NCI-H128 (cell line): ENCODE results near the gene STK32B.

Experiments
- DNase-seq: peaks from one replicate; lab custom pipeline; 2025; ENCODE audit not compliant: unreplicated experiment; lab: John Stamatoyannopoulos, UW

STK32B gene

DNA sequence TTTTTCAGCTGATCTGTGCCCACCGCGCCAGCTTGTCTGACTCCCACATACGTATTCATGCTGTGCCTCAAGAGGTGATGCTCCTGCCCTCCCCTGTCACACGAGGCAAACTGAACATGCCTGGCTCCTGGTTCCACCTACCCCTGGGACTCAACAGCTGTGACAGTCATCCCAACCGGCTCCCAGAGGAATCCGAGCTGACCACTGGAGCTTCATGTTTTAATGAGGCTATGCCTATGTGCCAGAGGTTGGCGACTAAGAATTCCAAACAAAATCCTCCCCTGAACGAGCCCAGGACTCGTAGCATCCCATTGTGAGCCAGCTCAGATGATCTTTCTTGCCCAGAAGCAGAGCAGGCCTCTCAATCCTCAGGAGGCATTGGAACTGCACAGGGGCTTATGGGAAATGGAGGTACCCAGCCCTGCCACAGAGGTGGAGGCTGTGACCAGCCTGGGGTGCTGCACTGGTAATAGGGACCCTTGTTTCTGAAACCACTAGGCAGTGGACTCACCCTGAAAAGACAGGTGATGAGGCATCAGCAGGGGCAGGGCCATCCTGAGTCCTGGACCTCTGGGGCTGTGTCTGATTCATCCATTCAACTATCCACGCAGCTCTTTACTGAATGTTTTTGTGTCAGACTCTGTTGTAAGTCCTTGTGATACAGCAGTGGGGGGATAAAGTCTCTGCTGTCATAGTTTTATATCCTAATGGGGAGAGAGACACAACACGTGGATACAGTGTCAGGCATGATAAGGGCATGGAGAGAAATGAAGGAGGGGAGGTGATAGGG, 332.1 kb downstream of the STK32B start:
- no peak for DNase-seq

DNA sequence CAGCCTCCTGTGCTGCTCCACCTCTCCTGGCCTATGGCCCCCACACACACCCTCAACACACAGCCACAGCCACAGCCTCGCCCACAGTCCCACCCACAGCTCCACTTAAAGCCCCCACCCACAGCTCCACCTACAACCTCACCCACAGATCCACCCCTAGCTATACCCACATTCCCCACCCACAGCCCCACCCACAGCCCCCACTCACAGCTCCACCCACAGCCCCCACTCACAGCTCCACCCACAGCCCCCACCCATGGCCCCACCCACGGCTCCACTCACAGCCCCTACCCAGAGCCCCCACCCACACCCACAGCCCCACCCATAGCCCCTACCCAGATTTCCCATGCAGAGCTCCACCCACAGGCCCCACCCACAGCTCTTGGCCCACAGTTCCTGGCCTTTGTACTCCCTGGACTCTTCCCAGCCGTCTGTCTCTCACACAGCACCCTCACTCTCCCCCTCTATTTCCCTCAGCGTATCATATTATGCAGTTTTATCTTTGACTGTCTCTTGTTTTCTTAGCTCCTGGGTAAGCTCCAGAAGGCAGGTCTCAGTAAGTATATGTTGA, 334.5 kb downstream of the STK32B start:
- DNase-seq = no peak

DNA sequence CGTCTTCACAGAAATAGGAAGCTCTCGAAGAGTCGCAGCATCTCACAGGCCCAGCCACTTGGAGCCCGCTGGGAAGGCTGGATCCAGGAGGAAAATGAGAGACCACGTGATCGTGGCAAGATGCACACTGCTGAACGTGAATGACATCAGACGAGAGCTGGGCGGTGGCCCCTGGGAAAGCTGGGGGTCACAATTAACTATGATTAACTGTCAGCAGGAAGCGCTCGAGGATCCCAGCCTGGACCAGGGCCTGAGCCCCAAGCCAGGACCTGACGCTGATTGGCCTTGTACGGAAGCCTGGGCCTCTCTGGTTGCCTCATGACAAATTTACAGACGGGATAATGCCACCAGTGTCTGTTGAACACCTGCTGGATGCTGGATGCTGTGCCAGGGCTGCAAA, 335.6 kb downstream of the STK32B start:
- no peak for DNase-seq

DNA sequence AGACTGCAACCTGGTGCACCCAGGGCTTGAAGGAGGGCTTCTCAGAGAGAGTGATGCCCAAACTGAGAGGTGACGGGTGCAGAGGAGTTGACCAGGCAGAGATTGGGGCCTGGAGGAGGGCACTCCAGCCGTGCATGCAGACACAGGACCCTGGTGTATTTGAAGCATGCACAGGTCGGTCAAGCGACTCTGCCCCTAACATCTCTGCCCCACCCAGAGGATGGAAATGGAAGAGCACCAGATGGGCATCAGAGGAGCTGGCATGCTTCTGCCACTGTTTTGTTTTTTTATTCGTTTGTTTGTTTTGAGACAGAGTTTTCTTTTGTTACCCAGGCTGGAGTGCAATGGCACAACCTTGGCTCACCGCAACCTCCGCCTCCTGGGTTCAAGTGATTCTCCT, 336.2 kb downstream of the STK32B start:
- DNase-seq = no peak

DNA sequence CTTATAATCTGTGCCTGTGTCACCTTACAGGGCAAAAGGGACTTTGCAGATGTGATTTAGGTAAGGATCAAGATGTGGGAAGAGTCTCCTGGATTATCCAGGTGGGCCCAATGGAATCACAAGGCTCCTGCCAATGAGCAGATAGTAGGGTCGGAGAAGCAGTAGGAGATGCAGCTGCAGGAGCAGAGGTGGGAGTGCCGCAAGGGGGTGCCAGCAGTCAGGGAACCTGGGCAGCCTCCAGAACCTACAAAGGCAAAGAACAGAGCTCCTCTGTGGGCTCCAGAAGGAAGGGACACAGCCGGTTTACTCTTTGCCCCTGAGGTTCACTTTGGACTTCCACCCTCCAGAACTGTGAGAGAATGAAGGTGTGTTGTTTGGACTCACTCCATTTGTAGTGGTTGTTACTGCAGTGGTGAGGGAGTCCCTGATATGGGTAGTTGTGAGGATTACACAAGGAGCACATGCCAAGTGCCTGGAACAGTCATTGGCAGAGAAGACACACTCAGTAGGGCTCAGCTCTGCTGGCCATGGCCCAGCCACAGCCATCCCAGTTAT, 338.6 kb downstream of the STK32B start:
- DNase-seq = no peak

DNA sequence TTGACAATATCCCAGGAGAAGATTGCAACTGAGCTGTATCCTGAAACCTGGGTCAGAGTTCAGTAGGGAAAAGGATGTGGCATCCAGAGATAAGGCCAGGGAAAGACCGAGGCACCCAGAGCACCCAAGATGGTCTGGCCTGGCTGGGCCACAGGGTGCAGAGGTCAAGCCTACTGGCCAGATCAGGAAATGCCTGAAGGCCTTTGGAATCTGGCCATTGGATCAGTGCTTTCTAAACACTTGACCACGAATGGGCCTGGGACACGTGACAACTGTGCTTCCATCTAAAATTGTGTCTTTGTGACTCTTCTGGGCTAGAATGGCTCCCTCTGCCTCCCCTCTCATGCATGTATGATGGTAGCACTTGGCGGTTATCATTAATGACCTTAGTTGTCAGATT, 340.2 kb downstream of the STK32B start:
- no peak for DNase-seq

DNA sequence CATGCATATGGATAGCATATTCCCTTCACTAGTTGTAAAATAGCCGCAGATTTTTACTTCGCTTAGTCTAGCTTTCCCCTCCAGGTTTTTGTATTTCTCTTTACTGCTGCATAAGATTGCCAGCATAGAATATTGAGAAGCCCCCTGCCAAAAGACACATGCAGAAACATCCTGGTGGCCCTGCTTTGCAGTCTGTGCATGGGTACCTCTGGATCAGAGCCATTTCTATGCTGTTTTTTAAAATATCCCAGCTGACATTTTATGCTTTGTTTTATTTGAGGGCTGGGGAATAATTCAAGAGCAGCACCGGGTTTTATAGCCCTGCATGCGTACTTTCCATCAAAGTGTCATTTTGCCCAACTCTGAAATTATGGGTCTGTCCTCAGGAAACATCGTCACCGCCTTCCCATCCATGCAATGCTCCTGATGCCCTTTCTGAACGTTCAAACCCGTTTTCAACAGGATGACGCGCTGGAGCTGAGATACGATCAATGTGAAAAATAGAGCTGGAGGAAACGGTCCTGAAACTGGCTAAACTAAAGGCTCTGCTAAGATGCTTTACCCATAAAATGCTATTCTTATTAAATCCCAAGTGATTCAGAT, 342.7 kb downstream of the STK32B start:
- DNase-seq = no peak

DNA sequence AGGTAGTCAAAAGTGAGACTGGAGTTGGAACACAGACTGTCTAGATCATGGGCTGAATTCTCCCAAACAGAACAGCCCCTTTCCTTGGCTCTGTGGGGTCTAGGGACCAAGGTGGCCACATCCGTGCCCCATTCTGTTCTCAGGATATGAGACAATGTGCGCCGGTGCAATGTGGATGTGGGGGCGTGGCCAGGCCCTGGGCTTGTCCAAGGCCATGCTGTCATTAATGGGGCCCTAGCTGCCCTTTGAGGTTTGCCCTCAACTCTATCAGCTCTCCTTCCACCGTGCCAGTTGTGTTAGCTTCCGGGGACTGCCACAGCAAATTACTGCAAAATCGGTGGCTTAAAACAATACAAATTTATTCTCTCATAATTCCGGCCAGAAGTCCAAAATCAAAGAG, 344.5 kb downstream of the STK32B start:
- no peak for DNase-seq

DNA sequence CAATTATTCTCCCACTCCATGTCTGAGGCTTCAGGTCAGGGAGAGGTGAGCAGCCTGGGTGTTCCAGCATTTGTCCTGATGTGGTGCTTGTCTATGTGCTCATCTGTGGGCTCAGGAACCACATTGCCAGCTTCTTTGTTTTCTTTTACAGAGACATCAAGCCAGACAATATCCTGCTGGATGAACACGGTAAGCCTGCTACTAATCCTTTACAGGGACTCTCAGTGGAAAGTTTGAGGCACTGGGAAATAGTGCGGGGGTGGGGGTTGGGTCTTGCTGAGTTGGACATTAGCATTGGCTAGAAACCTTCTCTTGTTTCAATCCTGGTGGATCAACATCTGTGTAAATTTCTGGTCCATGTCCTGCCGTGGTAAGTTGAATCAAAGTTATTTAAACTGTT, 346.8 kb downstream of the STK32B start:
- DNase-seq = no peak

DNA sequence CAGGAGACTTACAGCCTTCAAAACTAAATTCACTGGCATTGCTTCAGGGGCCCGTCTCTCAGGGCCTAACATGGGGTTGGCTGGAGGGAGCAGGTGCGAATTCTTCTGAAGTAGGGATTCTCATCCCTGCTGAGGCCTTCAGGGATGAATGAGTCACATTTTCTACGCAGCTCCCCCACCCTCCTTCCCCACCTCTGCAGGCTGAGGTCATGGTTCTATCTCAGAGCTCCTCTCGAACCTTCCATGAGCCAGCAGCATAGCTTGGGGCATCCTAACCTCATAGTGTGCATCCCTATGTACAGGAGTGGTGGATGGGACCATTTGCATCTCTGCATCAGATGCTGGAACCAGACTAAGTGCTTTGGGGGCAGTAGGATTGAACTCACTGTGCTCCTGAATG, 347.8 kb downstream of the STK32B start:
- no peak for DNase-seq

DNA sequence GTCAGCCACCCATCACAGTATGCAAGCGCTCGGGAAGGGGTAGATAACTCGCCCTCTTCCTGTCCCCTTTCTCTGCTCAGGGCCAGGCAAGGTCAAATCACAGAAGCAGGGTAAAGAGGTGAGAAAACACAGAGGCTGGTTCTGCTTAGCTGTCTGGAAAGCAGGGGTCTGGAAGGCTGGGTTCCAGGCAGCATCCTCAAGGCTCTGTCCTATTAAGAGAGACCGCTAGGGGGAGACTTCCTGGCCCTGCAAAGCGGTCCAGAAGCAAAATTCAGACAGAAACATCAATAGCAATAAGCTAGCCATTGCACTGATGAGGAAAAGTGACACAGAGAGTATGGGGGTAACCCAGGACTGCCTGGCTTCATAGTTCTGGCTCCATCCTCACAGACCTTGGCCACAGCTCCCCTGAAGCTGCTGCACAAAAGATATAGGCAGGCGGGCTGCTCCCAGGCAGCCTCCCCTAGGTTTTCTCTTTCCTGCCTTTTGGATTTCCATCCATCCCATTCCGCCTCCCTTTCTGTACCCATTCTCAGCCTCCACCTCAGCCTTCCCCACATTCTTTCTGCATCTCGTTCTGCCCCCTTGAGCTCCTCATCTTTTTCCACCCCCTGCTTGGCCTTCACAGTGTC, 348.6 kb downstream of the STK32B start:
- DNase-seq = no peak

DNA sequence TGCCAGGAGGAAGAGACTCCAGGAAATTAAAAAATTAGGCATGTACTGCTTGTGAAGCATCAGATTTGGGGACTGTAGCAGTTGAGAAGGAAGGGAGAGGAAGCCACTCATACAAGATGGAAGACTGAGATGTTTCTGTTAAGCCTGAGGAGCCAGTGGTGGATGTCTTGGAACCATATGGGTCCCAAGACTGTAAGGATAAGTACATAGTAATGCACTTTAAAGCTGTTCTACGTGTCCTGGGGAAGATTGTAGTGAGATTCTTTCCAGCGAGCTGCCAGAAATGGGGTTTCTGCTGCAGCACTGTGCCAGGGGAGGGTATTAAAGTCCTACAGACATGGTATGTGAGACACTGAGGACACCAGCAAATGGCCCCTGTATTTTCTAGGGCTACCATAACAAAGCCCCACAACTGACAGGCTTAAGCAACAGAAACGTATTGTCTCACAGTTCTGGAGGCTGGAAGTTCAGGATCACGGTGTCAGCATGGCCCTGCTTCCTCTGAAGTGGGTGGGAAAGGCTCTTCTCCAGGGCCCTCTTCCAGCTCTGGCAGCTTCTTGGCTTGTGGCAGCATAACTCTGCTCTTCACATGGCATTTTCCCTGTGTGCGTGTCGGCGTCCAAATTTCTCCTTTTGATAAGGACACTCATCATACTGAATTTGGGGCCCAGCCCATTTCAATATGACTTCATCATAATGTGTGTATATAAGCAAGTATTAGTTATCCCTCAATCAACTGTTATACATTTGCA, 352.6 kb downstream of the STK32B start:
- DNase-seq = no peak

DNA sequence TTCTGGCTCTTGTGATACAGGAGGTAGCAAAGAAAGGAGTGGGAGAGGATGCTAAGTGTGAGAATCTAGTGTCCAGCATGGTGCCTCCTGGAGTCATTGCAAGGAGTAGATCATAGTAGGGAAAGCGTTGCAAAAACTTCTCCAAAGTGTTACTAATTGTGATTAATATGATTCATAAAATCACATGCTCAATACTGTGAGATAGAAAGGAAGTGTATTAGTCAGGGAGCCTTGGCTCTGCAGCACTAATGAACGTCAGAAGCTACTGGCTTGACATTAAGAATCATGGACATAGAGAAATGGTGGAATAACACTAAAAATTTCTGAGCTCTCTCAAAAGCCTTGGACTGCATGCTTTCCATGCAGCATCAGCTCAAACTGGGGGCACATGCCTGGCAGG, 358.0 kb downstream of the STK32B start:
- no peak for DNase-seq

DNA sequence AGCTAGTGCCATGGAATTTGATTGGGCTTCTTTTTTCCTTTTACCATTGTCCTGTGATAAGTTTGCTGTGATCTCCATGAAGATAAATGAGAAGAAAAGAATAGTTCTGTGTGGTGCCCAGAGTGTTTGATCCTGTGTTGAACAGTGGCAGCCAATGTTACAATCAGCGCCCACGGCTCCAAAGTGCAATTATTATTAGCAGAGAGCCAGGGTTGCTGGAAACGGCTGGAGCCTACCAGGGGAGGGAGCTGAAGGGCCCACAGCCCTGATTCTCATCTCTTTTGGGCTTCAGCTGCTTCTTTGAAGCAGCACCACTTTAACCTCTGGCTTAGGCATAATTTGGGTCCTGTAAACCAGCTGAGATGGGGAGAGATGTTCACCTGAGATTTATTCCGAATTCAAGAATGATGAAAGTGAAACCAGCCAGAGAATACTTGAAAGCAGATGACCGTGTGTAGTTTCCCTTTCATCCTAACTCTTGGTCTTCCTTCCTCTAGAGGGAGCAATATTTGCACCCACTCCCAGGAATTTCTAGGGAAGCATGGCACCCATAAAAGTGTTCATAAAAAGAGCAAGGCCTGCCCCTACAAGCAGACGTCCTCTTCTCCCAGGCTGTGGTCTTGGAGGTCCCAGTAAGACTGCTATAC, 358.8 kb downstream of the STK32B start:
- no peak for DNase-seq

DNA sequence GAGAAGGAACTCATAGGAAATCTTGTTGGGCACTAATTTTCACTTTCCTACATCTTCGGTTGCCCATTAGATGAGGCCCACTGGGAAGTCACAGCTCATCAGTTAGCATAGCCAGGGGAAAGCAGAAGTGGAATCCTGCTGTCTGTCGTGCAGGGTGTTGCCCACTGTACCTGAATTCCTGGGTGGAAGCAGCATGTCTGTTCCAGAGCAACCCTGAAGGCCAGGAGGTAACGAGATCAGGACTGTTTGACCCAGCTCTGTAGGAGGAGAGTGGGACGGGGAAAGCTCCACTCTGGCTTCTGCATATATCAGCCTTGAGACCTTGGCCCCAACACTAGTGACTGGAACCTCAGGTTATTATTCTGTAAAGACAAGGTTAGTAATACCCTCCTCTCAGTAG, 361.0 kb downstream of the STK32B start:
- DNase-seq = no peak

DNA sequence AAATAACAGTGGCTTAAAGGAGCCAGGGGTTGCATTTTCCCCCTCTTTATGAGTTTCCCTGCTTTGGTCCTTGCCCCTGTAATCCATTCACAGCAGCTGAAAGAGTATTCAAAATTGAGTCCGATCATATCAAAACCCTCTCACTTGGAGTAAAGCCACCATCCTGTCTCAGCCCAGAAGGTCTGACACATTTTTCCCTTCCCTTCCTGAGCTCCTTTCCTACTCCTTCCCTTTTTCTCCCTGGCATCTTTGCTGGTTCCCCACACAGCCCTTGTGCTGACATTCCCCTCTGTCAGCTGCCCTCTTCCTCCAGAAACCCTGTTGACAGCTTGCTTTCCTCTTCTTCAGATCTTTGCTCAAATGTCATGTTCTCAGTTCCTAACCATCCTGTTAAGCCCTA, 361.5 kb downstream of the STK32B start:
- no peak for DNase-seq

DNA sequence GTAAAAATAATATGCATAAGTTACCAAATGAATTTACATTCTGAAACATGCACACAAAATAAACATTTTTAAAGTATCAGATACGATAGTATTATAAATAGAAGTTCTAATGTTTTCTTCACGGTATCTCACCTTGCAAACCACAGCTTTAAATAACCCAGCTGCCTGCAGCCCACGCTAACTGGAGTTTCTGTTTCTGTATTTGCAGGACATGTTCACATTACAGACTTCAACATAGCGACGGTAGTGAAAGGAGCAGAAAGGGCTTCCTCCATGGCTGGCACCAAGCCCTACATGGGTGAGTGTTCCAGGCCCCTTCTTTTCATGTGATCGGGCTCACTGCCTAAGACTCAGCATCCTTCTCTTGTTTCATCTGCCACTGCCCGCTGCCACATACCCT, 365.4 kb downstream of the STK32B start:
- no peak for DNase-seq

DNA sequence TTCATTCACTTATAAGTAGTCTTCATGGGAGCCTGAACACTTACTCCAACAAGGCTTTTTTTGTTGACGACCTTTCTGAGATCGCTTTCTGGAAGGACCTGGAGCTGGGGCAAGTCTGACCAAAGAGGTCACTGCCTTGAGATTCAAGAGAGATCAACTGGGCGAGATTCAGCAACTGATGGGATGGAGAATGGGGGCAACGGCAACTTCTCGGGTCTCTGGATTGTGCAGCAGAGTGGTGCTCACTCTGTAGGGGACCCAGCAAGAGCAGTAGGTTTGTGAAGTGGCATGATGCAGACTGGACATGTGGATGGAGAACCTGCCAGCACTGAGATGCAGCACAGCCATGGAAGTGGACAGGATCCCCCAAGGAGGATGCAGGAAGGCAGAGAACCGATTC, 369.0 kb downstream of the STK32B start:
- no peak for DNase-seq

DNA sequence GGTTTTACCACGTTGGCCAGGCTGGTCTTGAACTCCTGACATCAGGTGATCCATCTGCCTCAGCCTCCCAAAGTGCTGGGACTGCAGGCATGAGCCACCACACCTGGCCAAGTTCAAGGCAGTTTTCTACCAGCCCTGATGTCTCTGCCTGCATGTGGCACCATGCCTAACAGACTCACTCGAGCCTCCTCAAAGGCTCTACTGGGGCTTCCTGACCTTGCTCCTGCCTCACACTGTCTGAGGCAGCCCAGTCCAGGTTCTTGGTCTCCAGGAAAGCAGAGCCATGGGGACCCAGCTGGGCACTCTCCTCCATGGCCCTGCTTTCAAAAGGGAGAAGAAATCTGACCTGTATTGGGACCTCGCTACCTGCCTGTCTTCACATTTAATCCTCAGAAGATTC, 370.1 kb downstream of the STK32B start:
- DNase-seq = no peak

DNA sequence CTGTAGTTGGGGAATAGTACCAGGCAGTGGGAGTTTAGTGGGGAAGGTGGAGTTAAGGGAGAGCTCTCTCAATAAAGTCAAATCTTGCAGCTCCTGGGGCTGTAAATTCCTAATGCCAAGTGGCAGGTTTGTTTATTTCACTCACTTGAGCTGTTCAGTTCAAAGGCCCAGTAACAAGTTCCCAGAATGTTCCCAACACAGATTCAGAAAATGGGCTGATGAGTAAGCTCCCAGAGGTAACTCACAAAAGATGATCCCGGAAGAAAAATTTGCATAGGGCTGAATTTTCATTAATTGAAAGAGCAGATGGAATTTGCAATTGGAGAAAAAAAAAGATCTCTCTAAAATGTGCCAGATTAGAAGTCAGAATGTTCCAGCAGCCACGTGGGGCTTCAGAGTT, 370.9 kb downstream of the STK32B start:
- DNase-seq = no peak

DNA sequence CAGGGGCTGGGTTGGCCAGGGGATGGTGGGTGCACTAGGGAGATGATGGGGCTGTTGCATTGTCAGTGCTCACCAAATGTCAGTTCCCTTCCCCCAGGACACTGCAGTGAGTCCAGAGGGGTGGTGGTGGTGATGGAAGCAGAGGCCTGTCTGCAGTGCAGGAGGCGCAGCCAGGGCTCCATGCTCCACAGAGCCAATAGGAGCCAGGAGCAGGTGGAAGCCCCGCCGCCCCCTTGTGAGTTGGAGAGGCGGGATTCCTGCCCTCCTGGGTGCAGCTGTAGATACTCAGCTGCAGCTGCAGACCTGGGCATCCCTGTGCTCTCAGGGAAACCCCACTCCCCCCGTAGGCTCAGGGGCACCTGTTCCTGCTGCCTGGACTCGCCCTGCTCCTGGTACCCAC, 372.4 kb downstream of the STK32B start:
- no peak for DNase-seq
